ENCODE results near the gene TBL1XR1. TPM values are rescaled to one million over a fixed set of nuclear protein-coding genes. Genes with fewer than 3 reads are reported as not detected.

The TBL1XR1 gene
- total RNA-seq, 1 experiment from 2014 or later, result 180 TPM

DNA sequence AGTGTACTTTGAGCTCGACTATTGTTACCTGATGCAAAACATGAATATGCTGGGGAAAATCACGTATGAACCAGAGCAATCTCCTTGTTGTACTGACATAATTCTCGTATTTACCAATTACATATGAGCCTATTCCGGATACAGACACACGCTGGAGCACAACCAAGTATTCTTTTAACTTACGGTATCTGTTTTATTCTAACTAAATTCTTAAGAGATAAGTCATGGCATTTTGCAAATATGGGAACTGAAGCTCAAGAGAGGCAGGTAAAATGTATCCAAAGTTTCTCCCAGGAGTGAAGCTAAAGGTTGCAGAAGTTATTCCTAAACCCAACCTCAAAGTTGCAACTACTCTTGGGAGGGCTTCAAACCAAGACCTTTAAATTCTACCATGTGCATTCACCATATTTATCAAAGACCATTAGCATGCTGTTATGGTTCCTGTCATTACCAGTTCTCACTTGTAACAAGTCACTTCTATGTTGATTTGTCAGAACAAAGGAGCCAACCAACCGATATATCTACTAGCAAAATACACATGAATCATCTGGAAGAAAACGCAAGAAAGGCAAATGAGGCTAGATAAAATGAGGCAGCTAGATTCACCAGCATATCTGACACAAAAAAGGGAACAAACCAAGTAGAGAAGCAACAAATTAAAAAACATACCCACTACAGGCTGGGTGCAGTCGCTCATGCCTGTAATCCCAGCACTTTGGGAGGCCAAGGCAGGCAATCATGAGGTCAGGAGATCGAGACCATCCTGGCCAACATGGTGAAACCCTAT lies 17.8 kb downstream of the TBL1XR1 start:
- ChIA-PET CTCF (no interaction called here), POLR2A (no interaction called here), RAD21 (ENCODE audit: low non-redundant PET in 1 of 2, low total read pairs in 2 of 2, uncharacterized antibody in 2 of 2, unreplicated experiment in 2 of 2) (no interaction called here)
- no peaks in the 10 kb centered on the region for H3K9me2 ChIP-seq (ENCODE audit: insufficient read depth)
- H3K4me1 ChIP-seq (ENCODE audit: control insufficient read depth in 1 of 2, insufficient read depth in 2 of 2, low read length in 2 of 2), result peaks cover 7 to 26% of the 10 kb centered on the region in 2 experiments
- no TSS peak for BruUV-seq (replicated peaks)
- H3K9ac ChIP-seq (ENCODE audit: low read length), result no peak overlapping the region
- peaks cover 100% of the 10 kb centered on the region for H3K79me2 ChIP-seq (ENCODE audit: insufficient read depth, low read length)
- TF ChIP-seq EGR1 (IDR thresholded peaks at IDR 0.05; ENCODE audit: low read depth) (no peak), EZH2phosphoT487 (IDR thresholded peaks at IDR 0.05; ENCODE audit: borderline replicate concordance) (no peak), ZFX (IDR thresholded peaks at IDR 0.05) (no peak)
- TF ChIP-seq, protein P1, sequence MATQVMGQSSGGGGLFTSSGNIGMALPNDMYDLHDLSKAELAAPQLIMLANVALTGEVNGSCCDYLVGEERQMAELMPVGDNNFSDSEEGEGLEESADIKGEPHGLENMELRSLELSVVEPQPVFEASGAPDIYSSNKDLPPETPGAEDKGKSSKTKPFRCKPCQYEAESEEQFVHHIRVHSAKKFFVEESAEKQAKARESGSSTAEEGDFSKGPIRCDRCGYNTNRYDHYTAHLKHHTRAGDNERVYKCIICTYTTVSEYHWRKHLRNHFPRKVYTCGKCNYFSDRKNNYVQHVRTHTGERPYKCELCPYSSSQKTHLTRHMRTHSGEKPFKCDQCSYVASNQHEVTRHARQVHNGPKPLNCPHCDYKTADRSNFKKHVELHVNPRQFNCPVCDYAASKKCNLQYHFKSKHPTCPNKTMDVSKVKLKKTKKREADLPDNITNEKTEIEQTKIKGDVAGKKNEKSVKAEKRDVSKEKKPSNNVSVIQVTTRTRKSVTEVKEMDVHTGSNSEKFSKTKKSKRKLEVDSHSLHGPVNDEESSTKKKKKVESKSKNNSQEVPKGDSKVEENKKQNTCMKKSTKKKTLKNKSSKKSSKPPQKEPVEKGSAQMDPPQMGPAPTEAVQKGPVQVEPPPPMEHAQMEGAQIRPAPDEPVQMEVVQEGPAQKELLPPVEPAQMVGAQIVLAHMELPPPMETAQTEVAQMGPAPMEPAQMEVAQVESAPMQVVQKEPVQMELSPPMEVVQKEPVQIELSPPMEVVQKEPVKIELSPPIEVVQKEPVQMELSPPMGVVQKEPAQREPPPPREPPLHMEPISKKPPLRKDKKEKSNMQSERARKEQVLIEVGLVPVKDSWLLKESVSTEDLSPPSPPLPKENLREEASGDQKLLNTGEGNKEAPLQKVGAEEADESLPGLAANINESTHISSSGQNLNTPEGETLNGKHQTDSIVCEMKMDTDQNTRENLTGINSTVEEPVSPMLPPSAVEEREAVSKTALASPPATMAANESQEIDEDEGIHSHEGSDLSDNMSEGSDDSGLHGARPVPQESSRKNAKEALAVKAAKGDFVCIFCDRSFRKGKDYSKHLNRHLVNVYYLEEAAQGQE (IDR thresholded peaks at IDR 0.05; ENCODE audit: low read depth), result no peak
- H3K36me3 ChIP-seq (ENCODE audit: control insufficient read depth in 1 of 2, insufficient read depth in 2 of 2, low read length in 2 of 2), result no peaks in the 10 kb centered on the region
- H3K9me3 ChIP-seq (ENCODE audit: control insufficient read depth in 1 of 2, insufficient read depth in 1 of 2, low read depth in 1 of 2, low read length in 2 of 2), result no peaks in the 10 kb centered on the region
- H3K4me3 ChIP-seq (replicated peaks in 1 of 2; ENCODE audit: low read depth in 1 of 2, low read length in 2 of 2), result no peak overlapping the region
- no peak for DNase-seq (ENCODE audit: low read depth, low spot score)
- H2AFZ ChIP-seq (ENCODE audit: low read depth, low read length, poor library complexity, severe bottlenecking), result no peak overlapping the region
- H3K4me2 ChIP-seq (ENCODE audit: low read length), result no peak overlapping the region
- no peak overlapping the region for H3K27ac ChIP-seq (ENCODE audit: low read depth, low read length)
- H4K20me1 ChIP-seq (ENCODE audit: insufficient read depth), result peaks cover 39% of the 10 kb centered on the region; the same call in 1 of the 2 replicates
- no peak for ATAC-seq
- intact Hi-C loops (cut with micrococcal nuclease), result no loop called here
- H3K27me3 ChIP-seq (ENCODE audit: insufficient read depth, low read length), result no peaks in the 10 kb centered on the region

DNA sequence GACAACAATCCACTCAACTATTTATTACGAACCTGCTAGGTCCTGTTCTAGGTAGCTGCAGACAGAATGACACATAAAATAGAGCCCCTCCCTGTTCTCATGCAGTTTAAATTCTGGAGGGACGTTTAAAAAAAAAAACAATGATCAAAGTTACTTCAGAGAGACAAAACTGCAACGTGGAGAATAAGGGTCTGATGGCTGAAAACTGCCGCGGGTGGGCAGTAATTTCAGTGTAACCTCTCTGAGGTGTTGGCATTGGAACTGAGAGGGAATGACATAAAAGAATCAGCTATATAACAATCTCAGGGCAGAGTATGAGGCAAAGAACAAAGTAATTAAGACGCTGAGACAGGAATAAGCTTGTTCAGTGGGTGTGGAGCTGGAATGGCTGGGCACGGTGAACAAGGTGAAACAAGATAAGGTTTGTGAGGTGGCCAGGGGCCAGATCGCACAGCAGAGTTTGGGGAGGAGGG lies 19.5 kb downstream of the TBL1XR1 start:
- no peak for TF ChIP-seq POLR2AphosphoS5 (IDR thresholded peaks at IDR 0.05; ENCODE audit: low read depth, low read length)
- TF ChIP-seq CEBPB (IDR thresholded peaks at IDR 0.05; ENCODE audit: low read depth), result no peak
- TF ChIP-seq CBX3 (IDR thresholded peaks at IDR 0.05; ENCODE audit: low read depth), result no peak
- TF ChIP-seq, protein P1 (IDR thresholded peaks at IDR 0.05; ENCODE audit: low read depth), result no peak
- no peak for TF ChIP-seq ELF1 (IDR thresholded peaks at IDR 0.05; ENCODE audit: borderline replicate concordance, low read depth)
- TF ChIP-seq JUND (IDR thresholded peaks at IDR 0.05), result no peak
- TF ChIP-seq SP1 (IDR thresholded peaks at IDR 0.05; ENCODE audit: low read depth), result no peak
- H4K20me1 ChIP-seq (ENCODE audit: insufficient read depth), result peaks cover 35% of the 10 kb centered on the region; the same call in 1 of the 2 replicates
- no peaks in the 10 kb centered on the region for H3K36me3 ChIP-seq (ENCODE audit: control insufficient read depth in 1 of 2, insufficient read depth in 2 of 2, low read length in 2 of 2)
- no peak overlapping the region for H3K4me2 ChIP-seq (ENCODE audit: low read length)
- H3K9me3 ChIP-seq (ENCODE audit: control insufficient read depth in 1 of 2, insufficient read depth in 1 of 2, low read depth in 1 of 2, low read length in 2 of 2), result no peaks in the 10 kb centered on the region
- ChIA-PET RAD21 (ENCODE audit: low non-redundant PET in 1 of 2, low total read pairs in 2 of 2, uncharacterized antibody in 2 of 2, unreplicated experiment in 2 of 2) (no interaction called here), CTCF (no interaction called here), POLR2A (interaction anchor here (1.0 kb wide), 1 partner anchor 10 kb away, joined by 5 read pairs; no protein-coding TSS in a partner anchor)
- intact Hi-C loops (cut with micrococcal nuclease), result no loop called here
- no TSS peak for BruUV-seq (replicated peaks)
- no peaks in the 10 kb centered on the region for H3K27me3 ChIP-seq (ENCODE audit: insufficient read depth, low read length)
- H3K9me2 ChIP-seq (ENCODE audit: insufficient read depth), result no peaks in the 10 kb centered on the region
- peaks cover 9 to 28% of the 10 kb centered on the region in 2 experiments for H3K4me1 ChIP-seq (ENCODE audit: control insufficient read depth in 1 of 2, insufficient read depth in 2 of 2, low read length in 2 of 2)
- H3K27ac ChIP-seq (ENCODE audit: low read depth, low read length), result no peak overlapping the region
- peaks cover 100% of the 10 kb centered on the region for H3K79me2 ChIP-seq (ENCODE audit: insufficient read depth, low read length)
- no peak overlapping the region for H3K4me3 ChIP-seq (replicated peaks in 1 of 2; ENCODE audit: low read depth in 1 of 2, low read length in 2 of 2)
- DNase-seq (ENCODE audit: low read depth, low spot score) (no peak), ATAC-seq (no peak)
- H3K9ac ChIP-seq (ENCODE audit: low read length), result no peak overlapping the region
- no peak overlapping the region for H2AFZ ChIP-seq (ENCODE audit: low read depth, low read length, poor library complexity, severe bottlenecking)

Data from HCT116 (cell line).